Stomach (tissue), 9 donors: ENCODE measurements around the gene CNST. TPM values are rescaled to one million over a fixed set of nuclear protein-coding genes. Genes with fewer than 3 reads are reported as not detected.

Experiments used
- DNase-seq, 2 donors: peaks; one replicate each; pipeline versions ENCODE4 v3.0.0 to v3.0.0-alpha.2; 2013 to 2019
- H3K27ac ChIP-seq, 5 donors: fragments of 200-600 bp in 4 of 5; sonication (generic) in 4 of 5; one replicate each; pipeline ENCODE4 v1.5.1; 2013 to 2019; ENCODE audit warnings: mild to moderate bottlenecking in 1 of 5, moderate library complexity in 1 of 5
- H3K27me3 ChIP-seq, 3 donors: fragments of 200-600 bp; sonication (generic); one replicate each; pipeline ENCODE4 v1.5.1; 2017 to 2019; ENCODE audit warnings: mixed run types in 1 of 3
- H3K36me3 ChIP-seq, 4 donors: fragments of 200-600 bp; sonication (generic); 1 replicate in 3 of 4; 2 replicates in 1 of 4; pipeline ENCODE4 v1.5.1; 2016 to 2019
- H3K4me1 ChIP-seq, 4 donors: fragments of 200-600 bp; sonication (generic); one replicate each; pipeline ENCODE4 v1.5.1; 2016 to 2019
- H3K4me3 ChIP-seq, 4 donors: fragments of 200-600 bp; sonication (generic) in 3 of 4; one replicate each; pipeline ENCODE4 v1.5.1; 2016 to 2019; ENCODE audit warnings: mild to moderate bottlenecking in 1 of 4
- H3K9me3 ChIP-seq, 4 donors: fragments of 200-600 bp; sonication (generic); one replicate each; pipeline ENCODE4 v1.5.1; 2016 to 2019
- CTCF ChIP-seq, 7 experiments: fragments of 450-650 bp in 4 of 7; fragments of 200-600 bp in 3 of 7; sonication (generic) in 3 of 7; IDR thresholded peaks; one replicate each; pipeline ENCODE4 v1.5.1; 2016 to 2019; ENCODE audit warnings: antibody characterized with exemption in 7 of 7, control low read depth in 2 of 7, mild to moderate bottlenecking in 1 of 7
- EP300 ChIP-seq: sonication (generic); formaldehyde crosslinking; IDR thresholded peaks from one replicate; pipeline ENCODE4 v1.6.1; 2017; ENCODE audit warnings: antibody characterized with exemption
- POLR2A ChIP-seq, 4 donors: fragments of 450-650 bp; IDR thresholded peaks; one replicate each; pipeline ENCODE4 v1.6.1; 2016; ENCODE audit warnings: antibody characterized with exemption in 4 of 4, control low read depth in 2 of 4, mild to moderate bottlenecking in 1 of 4, moderate library complexity in 1 of 4
- POLR2AphosphoS5 ChIP-seq, 3 donors: sonication (generic); formaldehyde crosslinking; IDR thresholded peaks; one replicate each; pipeline ENCODE4 v1.6.1; 2016; ENCODE audit warnings: antibody characterized with exemption in 3 of 3
- WGBS, 5 donors: extraction: QIAGEN DNeasy Blood & Tissue Kit in 3 of 5; methylation state at CpG; one replicate each; pipeline versions ENCODE4 v1.1.5 to v1.1.7; 2013 to 2018; 5-methylcytosine and 5-hydroxymethylcytosine counted together
- intact Hi-C: fragments of 100-400 bp; cut with DNase I; formaldehyde crosslinking; loops from one replicate; pipeline ENCODE4 v1.15.1; 2023; ENCODE audit warnings: low total_unique reads
- polyA plus RNA-seq, 3 donors: library from polyadenylated mRNA; stranded (reverse); fragments of 200-250 nt; gene quantifications; one replicate each; pipeline ENCODE4 v1.2.3, GENCODE V29; 2013
- total RNA-seq, 5 donors: library from RNA; depleted of rRNA; stranded (reverse); fragments of >200 nt; gene quantifications; one replicate each; pipeline versions ENCODE4 v1.1.0 to v1.2.3, GENCODE V29; 2014 to 2016
- donor health status: healthy with polysubstance abuse.
- donor health status: Bipolar disorder and iron deficiency.
- donor health status: healthy.

The CNST gene
- total and polyA plus RNA-seq, 8 donors: 4.5 to 42.8 (median 16.2) TPM

- Histone ChIP-seq H3K9me3 (no peaks in the 10 kb centered on the region), H3K27me3 (no peaks in the 10 kb centered on the region), H3K4me1 (peaks cover 0 to 21% (median 7%) of the 10 kb centered on the region in 4 donors), H3K4me3 (no peak overlapping the region), H3K27ac (no peak overlapping the region), H3K36me3 (peaks cover 0 to 50% (median 49%) of the 10 kb centered on the region in 4 donors)
- 74 to 90% (median 84%) methylated on average over 5 of the region's 5 CpGs for WGBS, 5 donors
- intact Hi-C loops: no loop called here
- TF ChIP-seq CTCF (IDR thresholded peaks at IDR 0.05) (no peak), POLR2AphosphoS5 (IDR thresholded peaks at IDR 0.05) (no peak), EP300 (no peak), POLR2A (IDR thresholded peaks at IDR 0.05) (no peak)
- no peak for DNase-seq
Measured at GRCh38 chr1:246624091-246624490, 57.8 kb downstream of the CNST start.

- no peak overlapping the region for H3K27ac ChIP-seq
- 84 to 91% (median 87%) methylated on average over 2 of the region's 2 CpGs for WGBS, 5 donors
- TF ChIP-seq EP300 (no peak), POLR2AphosphoS5 (IDR thresholded peaks at IDR 0.05) (no peak), CTCF (IDR thresholded peaks at IDR 0.05) (no peak), POLR2A (IDR thresholded peaks at IDR 0.05) (no peak)
Measured at GRCh38 chr1:246629030-246629429, 62.8 kb downstream of the CNST start.

GRCh38 chr1:246629976-246630375, 63.7 kb downstream of the CNST start:
- TF ChIP-seq POLR2A (IDR thresholded peaks at IDR 0.05): no peak
- H3K27ac ChIP-seq: no peak overlapping the region
- whole genome bisulfite sequencing, 5 donors: 84 to 95% (median 90%) methylated on average over 5 of the region's 5 CpGs
- H3K9me3 ChIP-seq: no peaks in the 10 kb centered on the region
- H3K27me3 ChIP-seq: no peaks in the 10 kb centered on the region
- H3K4me1 ChIP-seq: peaks cover 0 to 9% (median 3%) of the 10 kb centered on the region in 4 donors
- intact Hi-C loops: no loop called here
- no peak for DNase-seq
- peaks cover 0 to 54% (median 43%) of the 10 kb centered on the region in 4 donors for H3K36me3 ChIP-seq
- no peak overlapping the region for H3K4me3 ChIP-seq

More at GRCh38 chr1:246629030-246629429, 62.8 kb downstream of the CNST start:
- no peaks in the 10 kb centered on the region for H3K27me3 ChIP-seq
- H3K4me3 ChIP-seq: no peak overlapping the region
- intact Hi-C loops: no loop called here
- H3K9me3 ChIP-seq: no peaks in the 10 kb centered on the region
- DNase-seq: no peak
- peaks cover 0 to 54% (median 44%) of the 10 kb centered on the region in 4 donors for H3K36me3 ChIP-seq
- H3K4me1 ChIP-seq: peaks cover 0 to 9% (median 3%) of the 10 kb centered on the region in 4 donors

- 51 to 80% (median 61%) methylated on average over 1 of the region's 1 CpG for WGBS, 5 donors
- peak overlapping the region in 1 of 5 donors; percentile 25 for H3K27ac ChIP-seq
- intact Hi-C loops: no loop called here
Measured at GRCh38 chr1:246631426-246631825, 65.2 kb downstream of the CNST start.

More at GRCh38 chr1:246631426-246631825, 65.2 kb downstream of the CNST start:
- Histone ChIP-seq H3K9me3 (no peaks in the 10 kb centered on the region), H3K4me1 (peaks cover 0 to 9% (median 3%) of the 10 kb centered on the region in 4 donors), H3K27me3 (no peaks in the 10 kb centered on the region), H3K4me3 (no peak overlapping the region), H3K36me3 (peaks cover 0 to 56% (median 42%) of the 10 kb centered on the region in 4 donors)
- no peak for DNase-seq
- TF ChIP-seq POLR2AphosphoS5 (IDR thresholded peaks at IDR 0.05) (no peak), EP300 (no peak), CTCF (IDR thresholded peaks at IDR 0.05) (no peak), POLR2A (IDR thresholded peaks at IDR 0.05) (no peak)
